Measurements from ENCODE around the gene EXOC4. TPM values are rescaled to one million over a fixed set of nuclear protein-coding genes. Genes with fewer than 3 reads are reported as not detected.

Gene EXOC4
- total RNA-seq, 1 donor from 2014 or later, result 99.2 TPM

DNA sequence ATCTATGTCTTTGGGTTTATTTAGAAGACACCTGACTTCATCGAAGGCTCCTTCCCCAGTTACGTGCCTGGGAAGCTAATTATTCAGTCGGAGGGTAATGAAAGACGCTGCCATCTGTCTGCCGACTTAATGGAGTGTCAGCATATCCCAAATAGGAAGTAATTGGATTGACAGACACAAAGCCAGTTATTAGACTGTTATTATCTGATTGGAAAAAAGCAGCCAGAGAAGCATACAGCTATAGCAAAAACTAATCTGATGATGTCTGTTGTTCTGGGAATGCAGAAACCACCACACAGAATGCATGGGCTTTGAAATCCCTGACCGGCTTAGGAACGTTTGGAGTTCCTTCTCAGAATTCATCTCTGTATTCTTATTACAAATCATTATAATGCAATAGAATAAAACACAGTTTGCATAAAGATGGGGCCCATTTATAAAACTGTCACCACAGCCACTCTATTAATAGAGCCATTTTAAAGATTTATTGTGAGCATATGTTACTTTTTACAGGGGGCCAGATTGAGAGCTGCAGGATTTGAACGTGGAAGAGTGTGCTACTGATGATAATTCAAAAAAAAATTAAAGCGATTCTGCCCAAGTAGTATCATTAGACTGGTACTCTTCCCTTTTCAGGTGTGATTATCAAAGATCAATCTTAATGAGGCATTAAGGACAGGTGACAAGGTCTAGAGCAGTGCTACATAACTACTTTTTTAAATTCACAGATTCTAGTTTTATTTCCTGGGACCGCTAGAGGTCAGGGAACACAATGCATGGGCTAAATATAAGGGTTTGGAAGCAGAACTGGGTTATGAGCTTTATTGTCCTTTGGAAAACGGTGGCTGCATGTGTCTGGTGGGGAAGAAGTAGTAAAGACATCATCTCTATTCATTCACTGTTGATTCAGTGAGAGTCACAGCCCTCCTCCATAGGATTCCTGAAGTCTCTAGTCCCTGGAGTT lies 544.2 kb downstream of the EXOC4 start:
- DNase-seq (ENCODE audit: extremely low spot score in 2 of 2), result no peak
- TF ChIP-seq POLR2A (IDR thresholded peaks at IDR 0.05) (no peak), POLR2AphosphoS5 (IDR thresholded peaks at IDR 0.05; ENCODE audit: insufficient read depth in 1 of 2, low read depth in 1 of 2) (no peak), CTCF (IDR thresholded peaks at IDR 0.05) (no peak)
- H3K9me3 ChIP-seq, result no peaks in the 10 kb centered on the region
- H3K4me1 ChIP-seq, result no peaks in the 10 kb centered on the region
- no peaks in the 10 kb centered on the region for H3K27me3 ChIP-seq
- intact Hi-C loops (cut with DNase I), result no loop called here
- H3K36me3 ChIP-seq, result no peaks in the 10 kb centered on the region
- no peak overlapping the region for H3K4me3 ChIP-seq
- H3K27ac ChIP-seq, result no peak overlapping the region

DNA sequence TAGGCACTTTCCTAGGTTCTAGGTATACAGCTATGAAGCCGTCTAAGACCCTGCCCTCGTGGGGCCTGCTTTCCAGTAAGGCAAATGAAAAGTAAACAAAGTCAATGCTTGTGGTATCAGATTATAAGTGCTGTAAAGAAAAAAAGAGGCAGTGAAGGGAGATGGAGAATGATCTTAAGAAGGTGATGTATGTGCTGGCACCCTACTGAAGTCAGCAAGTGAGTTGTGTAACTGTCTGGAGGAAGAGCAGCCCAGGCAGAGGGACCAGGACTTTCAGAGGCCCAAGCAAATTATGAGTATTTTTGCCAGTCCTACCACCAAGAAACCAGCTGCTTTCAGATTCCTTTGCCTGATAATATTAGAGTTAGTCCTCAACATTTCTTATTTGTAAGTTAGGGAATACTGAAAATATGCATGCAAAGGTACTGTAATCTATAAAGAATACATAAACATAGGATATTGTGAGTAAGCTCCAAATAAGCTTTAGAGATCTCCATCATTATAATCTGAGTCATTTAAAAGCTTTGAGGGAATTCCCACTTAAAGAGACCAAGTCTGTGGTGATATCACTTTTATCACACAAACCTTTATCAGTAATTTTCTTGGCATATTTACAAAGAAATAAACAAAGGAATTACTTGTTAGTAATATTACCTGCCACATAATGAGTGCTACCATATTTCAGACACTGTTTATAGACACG lies 545.1 kb downstream of the EXOC4 start:
- Histone ChIP-seq H3K36me3 (no peaks in the 10 kb centered on the region), H3K4me3 (no peak overlapping the region), H3K27me3 (no peaks in the 10 kb centered on the region), H3K4me1 (no peaks in the 10 kb centered on the region), H3K9me3 (no peaks in the 10 kb centered on the region), H3K27ac (no peak overlapping the region)
- no peak for DNase-seq (ENCODE audit: extremely low spot score in 2 of 2)
- TF ChIP-seq POLR2A (IDR thresholded peaks at IDR 0.05) (no peak), CTCF (IDR thresholded peaks at IDR 0.05) (no peak)
- intact Hi-C loops (cut with DNase I), result no loop called here

DNA sequence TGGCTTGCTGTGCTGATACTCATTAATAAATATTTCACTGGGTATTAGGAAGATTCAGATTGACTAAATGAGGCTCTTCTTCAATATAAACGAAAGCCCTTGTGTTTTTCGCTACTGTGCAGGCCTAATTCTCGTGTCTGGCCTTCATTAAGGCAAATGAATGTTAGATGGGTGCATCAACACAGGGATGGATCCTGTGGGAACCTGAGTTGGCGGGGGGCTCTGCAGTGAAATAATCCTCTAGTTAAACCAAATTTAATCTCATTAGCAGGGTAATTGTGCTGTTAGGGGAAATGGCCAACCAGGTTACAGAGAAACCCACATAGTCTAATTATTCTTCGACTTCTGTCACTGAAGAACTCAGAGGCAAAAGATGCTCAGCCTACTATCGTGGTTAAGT lies 548.5 kb downstream of the EXOC4 start:
- H3K27me3 ChIP-seq, result no peaks in the 10 kb centered on the region
- H3K27ac ChIP-seq, result no peak overlapping the region
- intact Hi-C loops (cut with DNase I), result no loop called here

GRCh38 chr7:133804127-133804526 lies 551.2 kb downstream of the EXOC4 start:
- no peaks in the 10 kb centered on the region for H3K9me3 ChIP-seq
- intact Hi-C loops (cut with DNase I), result no loop called here
- TF ChIP-seq POLR2A (IDR thresholded peaks at IDR 0.05), result no peak
- no peak overlapping the region for H3K4me3 ChIP-seq
- DNase-seq (ENCODE audit: extremely low spot score in 2 of 2), result no peak
- no peaks in the 10 kb centered on the region for H3K27me3 ChIP-seq
- no peaks in the 10 kb centered on the region for H3K36me3 ChIP-seq
- no peaks in the 10 kb centered on the region for H3K4me1 ChIP-seq
- H3K27ac ChIP-seq, result no peak overlapping the region

More for the DNA sequence above, 548.5 kb downstream of the EXOC4 start:
- TF ChIP-seq POLR2A (IDR thresholded peaks at IDR 0.05) (no peak), POLR2AphosphoS5 (IDR thresholded peaks at IDR 0.05; ENCODE audit: insufficient read depth in 1 of 2, low read depth in 1 of 2) (no peak)
- Histone ChIP-seq H3K36me3 (no peaks in the 10 kb centered on the region), H3K9me3 (no peaks in the 10 kb centered on the region), H3K4me1 (no peaks in the 10 kb centered on the region), H3K4me3 (no peak overlapping the region)
- DNase-seq (ENCODE audit: extremely low spot score in 2 of 2), result no peak

GRCh38 chr7:133805426-133805825 lies 552.5 kb downstream of the EXOC4 start:
- Histone ChIP-seq H3K9me3 (no peaks in the 10 kb centered on the region), H3K36me3 (no peaks in the 10 kb centered on the region), H3K27me3 (no peaks in the 10 kb centered on the region), H3K27ac (no peak overlapping the region), H3K4me1 (no peaks in the 10 kb centered on the region), H3K4me3 (no peak overlapping the region)
- DNase-seq (ENCODE audit: extremely low spot score in 2 of 2), result no peak
- TF ChIP-seq POLR2AphosphoS5 (IDR thresholded peaks at IDR 0.05; ENCODE audit: insufficient read depth in 1 of 2, low read depth in 1 of 2) (no peak), POLR2A (IDR thresholded peaks at IDR 0.05) (no peak), CTCF (IDR thresholded peaks at IDR 0.05) (no peak)
- intact Hi-C loops (cut with DNase I), result no loop called here

Measured in vagina (tissue), 2 donors.